Measurements from ENCODE around the gene KRTAP21-3.

DNA sequence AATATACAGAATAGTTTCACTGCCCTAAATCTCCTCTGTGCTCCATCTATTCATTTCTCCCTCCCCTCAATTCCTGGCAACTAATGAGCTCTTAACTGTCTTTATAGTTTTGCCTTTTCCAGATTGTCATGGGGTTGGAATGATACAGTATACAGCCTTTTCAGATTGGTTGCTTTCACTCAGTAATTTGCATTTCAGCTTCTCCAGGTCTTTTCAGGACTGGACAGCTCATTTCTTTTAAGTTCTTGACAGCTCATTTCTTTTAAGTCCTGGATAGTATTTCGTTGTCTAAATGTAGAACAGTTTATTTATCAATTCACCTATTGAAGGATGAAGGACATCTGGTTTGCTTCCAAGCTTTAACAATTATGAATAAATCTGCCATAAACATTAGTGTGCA, 22.6 kb downstream of the KRTAP21-3 start:
- TF ChIP-seq POLR2A (IDR thresholded peaks at IDR 0.05) = no peak
- no peak for TF ChIP-seq CTCF (IDR thresholded peaks at IDR 0.05)

Measured in Peyer's patch (tissue), 4 donors.